Measurements from ENCODE around the gene GART. TPM values are rescaled to one million over a fixed set of nuclear protein-coding genes. Genes with fewer than 3 reads are reported as not detected.

The GART gene
- total RNA-seq, 2 experiments from 2014 or later = 104 to 198 TPM

DNA sequence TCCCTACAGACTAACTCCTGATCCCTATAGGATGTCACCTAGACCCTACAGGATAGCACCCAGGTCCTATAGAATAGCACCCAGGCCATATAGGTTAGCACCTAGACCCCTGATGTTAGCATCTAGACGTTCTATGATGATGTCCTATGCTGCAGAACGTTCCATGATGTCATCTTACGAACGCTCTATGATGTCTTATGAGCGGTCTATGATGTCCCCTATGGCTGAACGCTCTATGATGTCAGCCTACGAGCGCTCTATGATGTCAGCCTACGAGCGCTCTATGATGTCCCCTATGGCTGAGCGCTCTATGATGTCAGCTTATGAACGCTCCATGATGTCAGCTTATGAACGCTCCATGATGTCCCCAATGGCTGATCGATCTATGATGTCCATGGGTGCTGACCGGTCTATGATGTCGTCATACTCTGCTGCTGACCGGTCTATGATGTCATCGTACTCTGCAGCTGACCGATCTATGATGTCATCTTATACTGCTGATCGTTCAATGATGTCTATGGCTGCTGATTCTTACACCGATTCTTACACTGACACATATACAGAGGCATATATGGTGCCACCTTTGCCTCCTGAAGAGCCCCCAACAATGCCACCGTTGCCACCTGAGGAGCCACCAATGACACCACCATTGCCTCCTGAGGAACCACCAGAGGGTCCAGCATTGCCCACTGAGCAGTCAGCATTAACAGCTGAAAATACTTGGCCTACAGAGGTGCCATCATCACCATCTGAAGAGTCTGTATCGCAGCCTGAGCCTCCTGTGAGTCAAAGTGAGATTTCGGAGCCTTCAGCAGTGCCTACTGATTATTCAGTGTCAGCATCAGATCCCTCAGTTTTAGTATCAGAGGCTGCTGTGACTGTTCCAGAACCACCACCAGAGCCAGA, 10.4 kb upstream of the GART start:
- H3K4me2 ChIP-seq (ENCODE audit: low read length) = no peak overlapping the region
- no peak for DNase-seq (ENCODE audit: low spot score)
- H3K9me2 ChIP-seq (ENCODE audit: insufficient read depth, low read length) = no peaks in the 10 kb centered on the region
- ChIA-PET CTCF (ENCODE audit: unreplicated experiment) (no interaction called here), POLR2A (no interaction called here)
- H4K20me1 ChIP-seq (ENCODE audit: insufficient read depth, low read length) = peaks cover 31% of the 10 kb centered on the region
- peaks cover 100% of the 10 kb centered on the region for H3K36me3 ChIP-seq (ENCODE audit: insufficient read depth, low read length)
- H3K4me1 ChIP-seq (ENCODE audit: insufficient read depth, low read length, poor library complexity, severe bottlenecking) = no peaks in the 10 kb centered on the region
- peaks cover 99% of the 10 kb centered on the region for H3K79me2 ChIP-seq (ENCODE audit: insufficient read depth, low read depth, low read length)
- intact Hi-C loops (cut with micrococcal nuclease; ENCODE audit: unreplicated experiment) = no loop called here
- H2AFZ ChIP-seq (ENCODE audit: low read length) = no peak overlapping the region
- no peak overlapping the region for H3K4me3 ChIP-seq (ENCODE audit: low read depth, low read length, poor library complexity, severe bottlenecking)
- H3K9me3 ChIP-seq (ENCODE audit: low read length) = no peaks in the 10 kb centered on the region
- TF ChIP-seq, protein P1, sequence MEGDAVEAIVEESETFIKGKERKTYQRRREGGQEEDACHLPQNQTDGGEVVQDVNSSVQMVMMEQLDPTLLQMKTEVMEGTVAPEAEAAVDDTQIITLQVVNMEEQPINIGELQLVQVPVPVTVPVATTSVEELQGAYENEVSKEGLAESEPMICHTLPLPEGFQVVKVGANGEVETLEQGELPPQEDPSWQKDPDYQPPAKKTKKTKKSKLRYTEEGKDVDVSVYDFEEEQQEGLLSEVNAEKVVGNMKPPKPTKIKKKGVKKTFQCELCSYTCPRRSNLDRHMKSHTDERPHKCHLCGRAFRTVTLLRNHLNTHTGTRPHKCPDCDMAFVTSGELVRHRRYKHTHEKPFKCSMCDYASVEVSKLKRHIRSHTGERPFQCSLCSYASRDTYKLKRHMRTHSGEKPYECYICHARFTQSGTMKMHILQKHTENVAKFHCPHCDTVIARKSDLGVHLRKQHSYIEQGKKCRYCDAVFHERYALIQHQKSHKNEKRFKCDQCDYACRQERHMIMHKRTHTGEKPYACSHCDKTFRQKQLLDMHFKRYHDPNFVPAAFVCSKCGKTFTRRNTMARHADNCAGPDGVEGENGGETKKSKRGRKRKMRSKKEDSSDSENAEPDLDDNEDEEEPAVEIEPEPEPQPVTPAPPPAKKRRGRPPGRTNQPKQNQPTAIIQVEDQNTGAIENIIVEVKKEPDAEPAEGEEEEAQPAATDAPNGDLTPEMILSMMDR (conservative IDR thresholded peaks at IDR 0.05; ENCODE audit: low read length) = no peak
- no peak for TF ChIP-seq EZH2phosphoT487 (IDR thresholded peaks at IDR 0.05; ENCODE audit: borderline replicate concordance, low read depth, low read length)
- BruUV-seq (replicated peaks) = no TSS peak
- H3K27ac ChIP-seq (ENCODE audit: low read depth, low read length, poor library complexity, severe bottlenecking) = no peak overlapping the region

DNA sequence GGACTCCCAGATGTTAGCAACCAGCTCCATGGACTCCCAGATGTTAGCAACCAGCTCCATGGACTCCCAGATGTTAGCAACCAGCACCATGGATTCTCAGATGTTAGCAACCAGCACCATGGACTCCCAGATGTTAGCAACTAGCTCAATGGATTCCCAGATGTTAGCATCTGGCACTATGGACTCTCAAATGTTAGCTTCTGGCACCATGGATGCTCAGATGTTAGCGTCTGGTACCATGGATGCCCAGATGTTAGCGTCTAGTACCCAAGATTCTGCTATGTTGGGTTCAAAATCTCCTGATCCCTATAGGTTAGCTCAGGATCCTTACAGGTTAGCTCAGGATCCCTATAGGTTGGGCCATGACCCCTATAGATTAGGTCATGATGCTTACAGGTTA, 9.7 kb upstream of the GART start:
- no peak overlapping the region for H3K27ac ChIP-seq (ENCODE audit: low read depth, low read length, poor library complexity, severe bottlenecking)
- no peak for DNase-seq (ENCODE audit: low spot score)
- H3K36me3 ChIP-seq (ENCODE audit: insufficient read depth, low read length) = peaks cover 100% of the 10 kb centered on the region
- no peaks in the 10 kb centered on the region for H3K9me3 ChIP-seq (ENCODE audit: low read length)
- BruUV-seq (replicated peaks) = no TSS peak
- no peaks in the 10 kb centered on the region for H3K9me2 ChIP-seq (ENCODE audit: insufficient read depth, low read length)
- H3K4me3 ChIP-seq (ENCODE audit: low read depth, low read length, poor library complexity, severe bottlenecking) = no peak overlapping the region
- H2AFZ ChIP-seq (ENCODE audit: low read length) = no peak overlapping the region
- peaks cover 99% of the 10 kb centered on the region for H3K79me2 ChIP-seq (ENCODE audit: insufficient read depth, low read depth, low read length)
- TF ChIP-seq, protein P1 (conservative IDR thresholded peaks at IDR 0.05; ENCODE audit: low read length) = no peak
- TF ChIP-seq EZH2phosphoT487 (IDR thresholded peaks at IDR 0.05; ENCODE audit: borderline replicate concordance, low read depth, low read length) = no peak
- H3K4me1 ChIP-seq (ENCODE audit: insufficient read depth, low read length, poor library complexity, severe bottlenecking) = no peaks in the 10 kb centered on the region
- ChIA-PET POLR2A (interaction anchor here (0.6 to 1.3 kb wide), 3 partner anchors 17 to 47 kb away, joined by 3 read pairs; no protein-coding TSS in a partner anchor), CTCF (ENCODE audit: unreplicated experiment) (no interaction called here)
- peaks cover 31% of the 10 kb centered on the region for H4K20me1 ChIP-seq (ENCODE audit: insufficient read depth, low read length)
- H3K4me2 ChIP-seq (ENCODE audit: low read length) = no peak overlapping the region
- intact Hi-C loops (cut with micrococcal nuclease; ENCODE audit: unreplicated experiment) = no loop called here

All from OCI-LY7 (cell line).